HG03097 (cell line): ENCODE results near the gene APOC3.

Experiments
- ATAC-seq: cut with Tn5 transposase; IDR thresholded peaks from one replicate; pipeline ENCODE4 v1.9.1; 2021; ENCODE audit not compliant: unreplicated experiment, low FRiP score

The APOC3 gene

GRCh38 chr11:116869610-116870009 is 39.9 kb downstream of the APOC3 start:
- ATAC-seq = no peak

GRCh38 chr11:116870054-116870453 is 40.3 kb downstream of the APOC3 start:
- no peak for ATAC-seq

- no peak for ATAC-seq
Observed at GRCh38 chr11:116871248-116871647, 41.5 kb downstream of the APOC3 start.

GRCh38 chr11:116873381-116873780 is 43.7 kb downstream of the APOC3 start:
- ATAC-seq = no peak

GRCh38 chr11:116874251-116874650 is 44.5 kb downstream of the APOC3 start:
- no peak for ATAC-seq

GRCh38 chr11:116875194-116875593 is 45.5 kb downstream of the APOC3 start:
- no peak for ATAC-seq

- no peak for ATAC-seq
Observed at GRCh38 chr11:116876656-116877055, 46.9 kb downstream of the APOC3 start.

GRCh38 chr11:116879800-116880625 is 50.3 kb downstream of the APOC3 start:
- no peak for ATAC-seq

GRCh38 chr11:116881143-116881542 is 51.4 kb downstream of the APOC3 start:
- no peak for ATAC-seq

GRCh38 chr11:116882386-116882785 is 52.7 kb downstream of the APOC3 start:
- no peak for ATAC-seq
